ENCODE data around the gene CFAP54. TPM values are rescaled to one million over a fixed set of nuclear protein-coding genes. Genes with fewer than 3 reads are reported as not detected.

The CFAP54 gene
- total RNA-seq, 4 donors from 2014 or later: 2.1 to 4.7 (median 3.6) TPM

- Histone ChIP-seq H3K36me3 (no peaks in the 10 kb centered on the region), H3K4me3 (no peak overlapping the region), H3K9me3 (no peaks in the 10 kb centered on the region), H3K27me3 (no peaks in the 10 kb centered on the region), H3K4me1 (peaks cover 0 to 44% (median 8%) of the 10 kb centered on the region in 3 donors), H3K27ac (no peak overlapping the region)
- WGBS, 2 donors (ENCODE audit: low coverage in 1 of 2): 40 to 43% methylated on average over 2 of the region's 2 CpGs
- ATAC-seq: no peak
- TF ChIP-seq POLR2A (IDR thresholded peaks at IDR 0.05): no peak
- no peak for TF ChIP-seq EP300 (IDR thresholded peaks at IDR 0.05)
- TF ChIP-seq CTCF (IDR thresholded peaks at IDR 0.05): no peak
- no peak for TF ChIP-seq POLR2AphosphoS5 (IDR thresholded peaks at IDR 0.05)
These were observed 422.9 kb downstream of the CFAP54 start for GRCh38 chr12:96912261-96912660.

GRCh38 chr12:96912943-96913342, 423.6 kb downstream of the CFAP54 start:
- Histone ChIP-seq H3K4me3 (no peak overlapping the region), H3K27me3 (no peaks in the 10 kb centered on the region), H3K9me3 (no peaks in the 10 kb centered on the region), H3K27ac (no peak overlapping the region), H3K4me1 (peaks cover 0 to 41% (median 6%) of the 10 kb centered on the region in 3 donors), H3K36me3 (no peaks in the 10 kb centered on the region)
- TF ChIP-seq POLR2AphosphoS5 (IDR thresholded peaks at IDR 0.05): no peak
- TF ChIP-seq POLR2A (IDR thresholded peaks at IDR 0.05): no peak
- no peak for TF ChIP-seq EP300 (IDR thresholded peaks at IDR 0.05)
- TF ChIP-seq CTCF (IDR thresholded peaks at IDR 0.05): no peak
- no peak for ATAC-seq
- WGBS, 2 donors (ENCODE audit: low coverage in 1 of 2): 83 to 87% methylated on average over 2 of the region's 2 CpGs

GRCh38 chr12:96919510-96920210, 430.3 kb downstream of the CFAP54 start:
- no peak for ATAC-seq
- Histone ChIP-seq H3K4me1 (no peaks in the 10 kb centered on the region), H3K36me3 (peaks cover 0 to 34% of the 10 kb centered on the region in 2 donors), H3K9me3 (peaks cover 0 to 8% (median 0%) of the 10 kb centered on the region in 3 donors), H3K27ac (no peak overlapping the region), H3K4me3 (no peak overlapping the region), H3K27me3 (no peaks in the 10 kb centered on the region)
- TF ChIP-seq EP300 (IDR thresholded peaks at IDR 0.05) (no peak), POLR2A (IDR thresholded peaks at IDR 0.05) (no peak), CTCF (IDR thresholded peaks at IDR 0.05) (no peak), POLR2AphosphoS5 (IDR thresholded peaks at IDR 0.05) (no peak)
- WGBS, 2 donors (ENCODE audit: low coverage in 1 of 2): 82 to 91% methylated on average over 2 of the region's 2 CpGs

Other genes starting within 250 kb of the CFAP54 start
- gene CDK17, start 89.1 kb upstream of the CFAP54 start, total RNA-seq: 10 to 100 TPM; 54.4 to 77.9 (median 62.9) TPM